Activated CD4-positive, CD25-positive, alpha-beta regulatory T cell treated with anti-CD3 and anti-CD28 coated beads, Interleukin-2, amount 50 U/mL, for 72 hours (primary cell): ENCODE measurements around the gene ACRBP.

Source experiments
- DNase-seq: peaks from one replicate; pipeline ENCODE4 v3.0.0; 2021

ACRBP gene

GRCh38 chr12:6646276-6647082 lies 753 bp downstream of the ACRBP start:
- no peak for DNase-seq

DNA sequence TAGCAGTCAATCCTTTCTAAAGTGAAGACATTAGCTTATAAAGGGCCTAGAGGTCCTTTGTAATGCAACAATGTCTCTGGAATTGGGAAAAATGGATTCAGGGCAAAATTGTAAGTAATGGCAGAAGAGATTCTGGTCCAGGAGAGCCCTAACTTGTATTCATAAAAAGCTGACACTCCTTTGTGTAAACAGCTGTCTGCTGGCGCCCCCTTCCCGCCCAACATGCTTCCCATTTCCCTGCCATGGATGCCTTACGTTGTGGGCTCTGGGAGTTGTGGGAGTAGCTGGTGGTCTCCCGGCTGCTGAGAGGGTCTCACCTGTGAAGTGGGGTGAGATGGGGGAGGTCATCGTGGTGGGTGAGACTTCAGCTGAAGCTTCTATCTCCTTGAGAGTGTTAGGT lies 2.3 kb downstream of the ACRBP start:
- DNase-seq: no peak

DNA sequence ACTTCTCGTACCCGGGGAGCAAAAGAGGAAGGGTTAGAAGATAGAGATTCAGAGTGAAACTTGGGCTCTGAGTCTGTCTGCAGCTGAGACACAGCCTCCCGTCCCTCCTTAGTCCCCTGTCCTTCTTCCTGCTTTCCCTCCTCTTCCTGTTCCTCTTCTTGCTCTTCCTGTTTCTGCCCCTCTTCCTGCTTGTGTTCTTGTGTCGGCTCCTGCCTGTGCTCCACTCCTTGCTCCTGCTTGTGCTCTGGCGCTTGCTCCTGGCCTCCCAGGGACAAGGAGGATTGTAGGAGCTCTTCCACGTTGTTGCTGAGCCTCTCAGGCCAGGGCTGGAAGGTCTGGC lies 3.0 kb downstream of the ACRBP start:
- DNase-seq: no peak

GRCh38 chr12:6643569-6644256 lies 3.5 kb downstream of the ACRBP start:
- DNase-seq: no peak

DNA sequence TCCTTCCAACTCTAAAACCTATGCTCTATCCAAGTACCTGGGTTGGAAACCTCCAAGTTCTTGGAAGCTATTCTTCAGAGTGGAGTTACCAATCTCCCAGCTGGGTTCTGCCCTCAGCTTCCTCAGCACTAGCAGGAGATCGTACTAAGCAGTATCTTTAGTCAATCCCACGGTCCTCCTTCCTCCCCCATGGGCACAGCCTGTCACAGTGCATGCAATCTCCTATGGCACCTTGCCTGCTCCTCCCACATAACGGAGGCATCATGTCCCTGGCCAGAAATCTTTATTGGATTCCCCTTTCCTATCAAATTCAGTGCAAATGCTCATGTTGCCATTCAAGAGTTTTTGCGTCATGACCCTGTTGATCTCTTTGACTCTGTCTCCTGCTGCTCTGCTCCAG lies 6.1 kb downstream of the ACRBP start:
- DNase-seq: no peak

DNA sequence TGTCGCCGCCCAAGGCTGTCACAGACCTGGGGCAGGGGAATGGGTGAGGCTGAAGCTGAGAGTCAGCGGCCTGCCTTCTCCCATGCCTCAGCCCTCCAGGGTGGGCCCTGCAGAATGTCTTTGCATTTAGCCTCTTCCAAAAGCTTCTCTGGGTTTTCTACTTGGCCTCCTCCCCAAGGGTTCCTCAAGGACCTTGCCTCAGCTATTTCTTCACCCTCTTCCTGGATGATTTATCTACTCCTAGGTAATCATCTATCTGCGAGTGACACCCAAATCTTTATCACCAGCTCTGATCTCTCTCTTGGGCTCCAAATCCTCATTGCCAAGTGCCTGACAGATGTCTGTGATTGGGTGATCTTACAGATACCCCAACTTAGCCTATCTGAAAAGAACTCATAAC lies 6.7 kb downstream of the ACRBP start:
- DNase-seq: no peak

DNA sequence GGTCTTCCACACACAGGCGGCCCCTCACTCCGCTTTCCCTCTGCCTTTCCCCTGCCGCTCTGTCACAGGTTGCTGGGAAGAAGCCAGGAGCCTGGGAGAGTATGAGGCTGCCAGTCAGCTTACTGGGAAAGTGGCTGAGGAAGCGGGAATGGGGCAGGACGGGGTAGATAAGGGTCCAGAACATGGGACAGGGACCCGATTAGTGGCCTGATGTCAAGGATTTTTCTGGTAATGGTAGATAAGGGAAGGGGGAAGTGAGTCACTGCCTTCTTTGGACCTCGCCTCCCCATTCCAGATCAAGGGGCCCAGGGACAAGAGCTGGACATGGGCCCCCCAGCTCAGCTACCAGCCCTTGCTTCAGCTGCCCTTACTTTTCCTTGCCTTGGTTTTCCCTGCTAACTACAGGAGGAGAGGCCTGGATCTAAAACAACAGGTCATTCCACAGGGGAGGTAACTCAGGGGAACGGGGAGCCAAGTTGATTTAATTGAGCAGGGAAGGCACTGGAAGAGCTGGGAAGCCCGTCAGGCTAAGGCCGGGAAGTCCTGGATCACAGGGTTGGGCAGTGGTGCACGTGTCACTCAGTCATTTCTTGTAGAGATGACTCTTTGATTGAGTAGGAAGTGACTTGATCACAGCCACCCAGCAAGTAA lies 8.0 kb downstream of the ACRBP start:
- DNase-seq: no peak

DNA sequence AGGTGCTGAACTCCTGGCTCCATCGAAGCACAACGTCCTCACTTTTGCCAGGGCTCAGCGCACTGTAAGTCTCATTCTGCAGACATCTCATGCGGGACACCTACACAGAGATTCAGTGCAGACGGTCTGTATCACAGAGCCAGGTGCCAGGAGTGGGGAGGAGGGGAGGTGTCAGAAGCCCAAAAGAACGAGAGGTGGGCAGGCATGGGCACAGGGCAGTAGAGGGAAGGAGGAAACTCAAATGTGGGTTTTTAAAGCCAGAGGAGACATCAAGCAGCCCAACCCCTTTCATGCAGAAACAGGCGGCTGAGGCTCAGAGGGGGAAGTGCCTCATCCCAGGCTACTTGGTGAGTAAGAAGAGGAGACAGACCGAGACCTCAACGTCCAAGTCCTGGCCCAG lies 8.9 kb downstream of the ACRBP start:
- no peak for DNase-seq

GRCh38 chr12:6635856-6636531 lies 11.2 kb downstream of the ACRBP start, which contains the start of gene LPAR5:
TSS of gene LPAR5 (minus strand) at chr12:6635959. CDS start at chr12:6621248, 14,711 bp downstream.
- no peak for DNase-seq

- DNase-seq: no peak
Observed at GRCh38 chr12:6635375-6635855, 11.8 kb downstream of the ACRBP start.

DNA sequence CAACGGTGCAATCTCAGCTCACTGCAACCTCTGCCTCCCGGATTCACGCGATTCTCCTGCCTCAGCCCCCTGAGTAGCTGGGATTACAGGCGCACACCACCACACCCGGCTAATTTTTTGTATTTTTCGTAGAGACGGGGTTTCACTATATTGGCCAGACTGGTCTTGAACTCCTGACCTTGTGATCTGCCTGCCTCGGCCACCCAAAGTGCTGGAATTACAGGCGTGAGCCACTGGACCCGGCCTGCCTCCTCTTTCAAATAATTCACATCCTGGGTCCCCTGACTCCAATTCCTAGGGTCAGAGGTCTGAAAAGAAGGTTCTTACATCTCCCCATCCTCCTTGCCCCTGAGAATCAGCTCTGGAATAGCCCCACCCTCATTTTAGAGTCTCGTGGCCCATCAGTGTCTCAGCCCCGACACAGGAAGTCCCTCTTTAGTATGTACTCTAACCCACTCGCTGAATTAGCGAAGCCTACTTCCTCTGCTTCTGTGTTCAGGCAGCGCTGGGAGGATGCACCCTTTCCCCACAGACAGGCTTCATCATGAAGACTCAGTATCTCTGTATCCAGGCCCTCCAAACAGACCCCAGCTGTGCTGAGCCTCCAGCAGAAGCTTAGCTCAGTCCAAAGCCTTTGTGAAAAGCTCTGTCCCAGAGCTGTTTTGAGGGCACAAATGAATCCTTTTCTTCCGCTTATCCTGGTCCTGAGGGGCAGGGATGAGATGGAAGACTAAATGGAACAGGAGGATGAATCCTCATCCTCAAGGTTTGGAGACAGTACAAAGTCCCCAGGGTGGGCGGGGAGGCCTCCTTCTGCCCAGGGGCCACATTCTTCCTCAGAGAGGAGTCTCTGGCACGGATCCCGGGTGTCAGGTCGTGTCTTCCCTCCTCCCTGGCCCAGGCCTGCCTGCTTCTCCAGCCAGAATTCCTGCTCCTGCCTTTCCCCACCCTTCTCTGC lies 14.9 kb downstream of the ACRBP start:
- no peak for DNase-seq

- no peak for DNase-seq
Observed at GRCh38 chr12:6631549-6631961, 15.7 kb downstream of the ACRBP start.

DNA sequence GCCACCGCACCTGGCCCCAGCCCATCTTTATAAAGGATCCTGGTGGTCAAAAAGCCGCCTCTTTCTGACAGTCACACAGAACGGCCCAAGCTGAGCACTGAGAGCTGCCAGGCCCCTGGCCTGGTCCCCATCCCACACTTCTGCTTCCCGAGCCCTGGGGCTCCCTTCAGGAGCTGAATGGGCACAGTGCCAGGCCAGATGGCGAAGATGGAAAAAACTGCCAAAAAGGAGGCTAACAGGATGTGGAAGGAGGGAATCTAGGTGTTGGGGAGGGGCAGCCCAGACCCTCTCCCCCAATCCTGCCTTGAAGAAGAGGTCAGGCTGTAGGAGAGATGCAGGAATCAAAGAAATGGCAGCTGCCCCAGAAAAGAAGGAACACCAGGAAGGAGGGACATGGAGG lies 16.5 kb downstream of the ACRBP start:
- DNase-seq: no peak

GRCh38 chr12:6627616-6628015 lies 19.6 kb downstream of the ACRBP start:
- DNase-seq: no peak

GRCh38 chr12:6626654-6627283 lies 20.5 kb downstream of the ACRBP start:
- no peak for DNase-seq

GRCh38 chr12:6620885-6621274 lies 26.4 kb downstream of the ACRBP start:
- DNase-seq: no peak

DNA sequence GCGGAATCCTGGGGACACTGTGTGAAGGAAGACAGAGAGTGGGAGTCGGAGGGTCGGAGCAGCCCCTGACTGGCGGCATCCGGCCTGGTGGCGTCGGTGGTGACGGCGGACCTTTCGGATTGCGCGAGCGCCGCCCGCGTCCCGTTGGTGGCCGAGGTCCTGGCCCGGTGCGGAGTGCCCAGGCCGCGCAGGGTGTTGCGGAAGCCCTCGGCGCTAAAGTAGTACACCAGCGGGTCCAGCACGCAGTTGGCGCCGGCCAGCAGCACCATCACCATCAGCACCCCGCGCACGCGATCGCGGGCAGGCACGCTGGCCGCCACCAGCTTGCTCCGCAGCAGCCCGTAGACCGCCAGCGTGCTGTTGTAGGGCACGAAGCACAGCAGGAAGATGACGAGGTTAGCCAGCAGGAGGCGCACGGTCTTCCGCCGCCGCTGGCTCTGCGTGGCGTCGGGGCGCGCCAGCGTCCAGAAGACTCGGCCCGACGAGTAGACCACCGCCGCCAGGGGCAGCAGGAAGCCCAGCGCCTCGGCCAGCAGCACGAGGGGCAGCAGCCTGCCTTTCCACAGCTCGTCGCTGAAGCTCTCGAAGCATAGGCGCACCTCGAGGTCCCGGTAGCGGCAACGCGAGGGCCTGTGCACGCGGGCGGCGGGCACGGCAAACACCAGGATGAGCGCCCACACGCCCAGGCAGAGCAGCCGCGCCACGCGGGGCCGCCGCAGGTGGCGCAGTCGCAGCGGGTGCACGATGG lies 26.9 kb downstream of the ACRBP start:
- DNase-seq: peak; percentile 70

- DNase-seq: no peak
Observed at GRCh38 chr12:6618483-6619225, 28.6 kb downstream of the ACRBP start.

DNA sequence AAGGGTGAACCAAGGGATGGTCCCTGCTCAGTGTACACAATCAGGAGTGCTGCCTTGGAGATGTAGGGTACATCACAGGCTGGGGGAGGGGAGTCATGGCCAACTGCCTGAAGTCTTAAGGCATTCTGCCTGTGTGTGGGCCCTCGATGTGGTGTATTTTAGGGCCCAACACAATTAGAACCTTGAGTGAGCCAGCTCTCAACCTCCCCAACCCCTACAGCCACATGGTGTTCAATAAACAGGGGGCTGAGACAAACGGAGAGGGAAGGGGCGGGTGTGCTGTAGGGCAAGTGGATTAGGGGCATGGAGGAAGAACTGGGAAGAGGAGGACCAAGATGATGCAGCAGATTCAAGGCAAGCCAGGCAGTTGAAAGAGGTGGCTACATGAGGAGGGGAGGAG lies 31.4 kb downstream of the ACRBP start:
- DNase-seq: no peak
